WTC11 (cell line): ENCODE data around the gene ADGRB3.

ENCODE experiments used
- CDX4 ChIP-seq: fragments of 250-450 bp; sonication (Bioruptor Pico); IDR thresholded peaks from 2 replicates; pipeline ENCODE4 v1.9.0; 2021; ENCODE audit warnings: moderate library complexity, mild to moderate bottlenecking, inconsistent platforms, borderline replicate concordance
- CTCF ChIP-seq: fragments of 200-600 bp; IDR thresholded peaks from 2 replicates; pipeline ENCODE4 v1.8.0; 2022; ENCODE audit warnings: antibody characterized with exemption
- ELF4 ChIP-seq: sonication (generic); formaldehyde crosslinking; IDR thresholded peaks from 2 replicates; pipeline ENCODE4 v1.8.1; 2022; ENCODE audit warnings: low read depth, mild to moderate bottlenecking, moderate library complexity, missing genetic modification reagents
- ETV6 ChIP-seq: sonication (generic); formaldehyde crosslinking; IDR thresholded peaks from 2 replicates; pipeline ENCODE4 v1.8.1; 2022; ENCODE audit warnings: mild to moderate bottlenecking, missing genetic modification reagents
- HMGA2 ChIP-seq: fragments of 250-450 bp; sonication (Bioruptor Pico); IDR thresholded peaks from 2 replicates; pipeline ENCODE4 v1.4.0; 2021; ENCODE audit warnings: mild to moderate bottlenecking, moderate library complexity
- NFE2L1 ChIP-seq: sonication (generic); formaldehyde crosslinking; IDR thresholded peaks from 2 replicates; pipeline ENCODE4 v1.8.1; 2023; ENCODE audit warnings: missing genetic modification reagents
- NFYB ChIP-seq: sonication (generic); formaldehyde crosslinking; conservative IDR thresholded peaks from 2 replicates; pipeline ENCODE4 v1.8.0; 2022; ENCODE audit warnings: low read depth, missing genetic modification reagents
- NR3C1 ChIP-seq: sonication (generic); formaldehyde crosslinking; conservative IDR thresholded peaks from 2 replicates; pipeline ENCODE4 v1.8.1; 2023; ENCODE audit warnings: low read depth, mild to moderate bottlenecking, missing genetic modification reagents
- SMAD3 ChIP-seq: sonication (generic); formaldehyde crosslinking; IDR thresholded peaks from 2 replicates; pipeline ENCODE4 v1.8.0; 2022; ENCODE audit warnings: missing genetic modification reagents, mild to moderate bottlenecking, borderline replicate concordance
- TCF7 ChIP-seq: sonication (generic); formaldehyde crosslinking; IDR thresholded peaks from 2 replicates; pipeline ENCODE4 v1.8.0; 2022; ENCODE audit warnings: mild to moderate bottlenecking, low read depth, missing genetic modification reagents, moderate library complexity
- ZNF263 ChIP-seq: sonication (generic); formaldehyde crosslinking; IDR thresholded peaks from 2 replicates; pipeline ENCODE4 v1.8.1; 2022; ENCODE audit warnings: low read depth, mild to moderate bottlenecking, moderate library complexity, missing genetic modification reagents

GRCh38 chr6:69129046-69129445, 494.0 kb downstream of the ADGRB3 start:
- TF ChIP-seq CTCF (no peak), NFE2L1 (CRISPR knock-in tag) (no peak), CDX4 (CRISPR knock-in tag) (no peak), ETV6 (CRISPR knock-in tag) (no peak), SMAD3 (CRISPR knock-in tag) (no peak), HMGA2 (CRISPR knock-in tag) (no peak), ZNF263 (CRISPR knock-in tag) (no peak), ELF4 (CRISPR knock-in tag) (no peak), NR3C1 (CRISPR knock-in tag) (no peak), TCF7 (CRISPR knock-in tag) (no peak), NFYB (CRISPR knock-in tag) (no peak)
